OCI-LY1 (cell line): Measurements from ENCODE around the gene TNFRSF14.
"Not testable (repeated sequence)": the region's sequence is repeated elsewhere in the genome, so short reads cannot be mapped to it uniquely, and the experiment has no call there.

ENCODE experiments used
- EZH2 ChIP-seq: fragments of 200-600 bp; sonication (generic), shearing (Covaris generic); IDR thresholded peaks from 2 replicates; pipeline ENCODE4 v1.8.0; 2017; ENCODE audit warnings: borderline replicate concordance, mixed run types, mild to moderate bottlenecking, antibody characterized with exemption, low read length, moderate library complexity, mixed read lengths
- TF ChIP-seq, protein P1 (sequence below): fragments of 200-600 bp; sonication (generic), shearing (Covaris generic); IDR thresholded peaks from 2 replicates; pipeline ENCODE4 v1.5.1; 2017; ENCODE audit warnings: mild to moderate bottlenecking, antibody characterized with exemption, low read length, moderate library complexity, mixed read lengths

DNA sequence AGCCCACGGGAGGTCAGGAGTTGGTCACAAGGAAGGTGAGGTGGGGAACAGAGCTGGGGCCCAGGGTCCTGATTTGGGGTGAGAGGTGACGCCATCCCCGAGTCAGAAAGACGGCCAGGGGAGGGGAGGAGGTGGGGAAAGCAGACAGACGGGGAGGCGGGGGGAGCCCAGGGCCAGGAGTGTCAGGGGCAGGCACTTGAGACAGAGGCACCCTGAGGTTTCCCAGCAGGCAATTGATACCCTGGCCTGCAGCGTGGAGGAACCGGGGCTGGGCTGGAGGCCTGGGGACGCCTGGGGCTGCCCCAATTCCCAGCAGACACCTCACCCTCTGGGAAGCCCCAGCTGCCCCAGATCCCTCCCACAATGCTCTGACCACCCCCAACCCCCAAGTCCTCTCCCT, 3.1 kb upstream of the TNFRSF14 start:
- TF ChIP-seq, protein P1, sequence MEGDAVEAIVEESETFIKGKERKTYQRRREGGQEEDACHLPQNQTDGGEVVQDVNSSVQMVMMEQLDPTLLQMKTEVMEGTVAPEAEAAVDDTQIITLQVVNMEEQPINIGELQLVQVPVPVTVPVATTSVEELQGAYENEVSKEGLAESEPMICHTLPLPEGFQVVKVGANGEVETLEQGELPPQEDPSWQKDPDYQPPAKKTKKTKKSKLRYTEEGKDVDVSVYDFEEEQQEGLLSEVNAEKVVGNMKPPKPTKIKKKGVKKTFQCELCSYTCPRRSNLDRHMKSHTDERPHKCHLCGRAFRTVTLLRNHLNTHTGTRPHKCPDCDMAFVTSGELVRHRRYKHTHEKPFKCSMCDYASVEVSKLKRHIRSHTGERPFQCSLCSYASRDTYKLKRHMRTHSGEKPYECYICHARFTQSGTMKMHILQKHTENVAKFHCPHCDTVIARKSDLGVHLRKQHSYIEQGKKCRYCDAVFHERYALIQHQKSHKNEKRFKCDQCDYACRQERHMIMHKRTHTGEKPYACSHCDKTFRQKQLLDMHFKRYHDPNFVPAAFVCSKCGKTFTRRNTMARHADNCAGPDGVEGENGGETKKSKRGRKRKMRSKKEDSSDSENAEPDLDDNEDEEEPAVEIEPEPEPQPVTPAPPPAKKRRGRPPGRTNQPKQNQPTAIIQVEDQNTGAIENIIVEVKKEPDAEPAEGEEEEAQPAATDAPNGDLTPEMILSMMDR: not testable (repeated sequence)
- TF ChIP-seq EZH2: not testable (repeated sequence)
